Central memory CD4-positive, alpha-beta T cell (primary cell): ENCODE results near the gene CEP290.
"Not testable (repeated sequence)": the region's sequence is repeated elsewhere in the genome, so short reads cannot be mapped to it uniquely, and the experiment has no call there.

ENCODE experiments used
- DNase-seq: peaks from one replicate; pipeline ENCODE4 v3.0.0; 2022

The CEP290 gene

GRCh38 chr12:88035907-88036289 is 106.0 kb downstream of the CEP290 start:
- DNase-seq: no peak

- peak; percentile 84 for DNase-seq
These were observed 106.5 kb downstream of the CEP290 start for GRCh38 chr12:88035271-88035906.

GRCh38 chr12:88031161-88031560 is 110.7 kb downstream of the CEP290 start:
- DNase-seq: not testable (repeated sequence)

DNA sequence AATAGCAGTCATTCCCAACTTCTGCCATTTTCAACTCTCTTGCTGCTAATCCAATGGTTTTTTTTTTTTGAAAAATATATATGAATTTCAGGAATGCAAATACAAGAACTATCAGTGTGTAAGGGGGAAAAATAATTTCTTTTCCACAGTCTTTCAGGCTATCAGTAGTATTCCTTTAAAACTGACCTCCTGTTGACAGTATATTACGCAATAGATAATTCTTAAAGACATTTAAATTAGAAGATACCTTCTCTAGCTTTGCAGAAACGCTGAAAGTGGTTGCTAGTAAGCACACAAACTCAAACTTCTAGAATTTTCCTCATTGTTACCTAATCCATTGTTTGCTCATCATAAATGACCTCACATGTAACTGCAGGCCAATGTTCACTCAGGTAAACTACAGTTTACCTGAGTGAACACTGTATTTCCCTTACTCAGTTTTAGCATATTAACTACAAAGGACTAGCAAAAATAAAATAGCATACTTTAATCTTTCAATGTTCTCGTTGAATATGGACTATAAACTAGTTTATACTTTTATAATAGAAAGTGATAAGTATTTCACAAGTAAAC is 112.7 kb downstream of the CEP290 start, which contains the start of gene C12orf50:
Gene C12orf50, minus strand, starts transcription at position 309 of the 573 bp plus-strand sequence. CDS start 2,439 bp downstream, outside the sequence.
- no peak for DNase-seq

GRCh38 chr12:88026196-88026595 is 115.7 kb downstream of the CEP290 start:
- DNase-seq: no peak

GRCh38 chr12:88017964-88018363 is 123.9 kb downstream of the CEP290 start:
- no peak for DNase-seq

GRCh38 chr12:88015825-88016224 is 126.1 kb downstream of the CEP290 start:
- DNase-seq: no peak

DNA sequence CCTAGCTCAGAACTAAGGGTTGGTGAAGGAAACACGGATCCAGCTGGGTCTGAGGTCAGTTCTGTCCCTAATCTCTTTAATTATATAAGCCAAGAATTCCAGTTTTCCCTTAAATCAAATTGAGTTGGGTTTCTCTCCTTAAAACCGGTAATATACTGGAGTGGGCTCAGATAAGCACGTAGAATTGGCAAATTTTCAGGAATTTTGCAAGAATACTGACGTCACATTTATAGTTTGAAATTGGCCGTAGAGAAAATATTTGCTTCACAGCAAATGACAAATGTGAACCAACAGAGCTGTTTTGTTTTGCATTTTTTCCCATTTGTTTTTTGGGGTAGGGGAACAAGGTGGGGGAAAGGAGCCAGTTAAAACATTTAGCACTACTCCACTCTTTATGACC is 130.1 kb downstream of the CEP290 start:
- DNase-seq: no peak

DNA sequence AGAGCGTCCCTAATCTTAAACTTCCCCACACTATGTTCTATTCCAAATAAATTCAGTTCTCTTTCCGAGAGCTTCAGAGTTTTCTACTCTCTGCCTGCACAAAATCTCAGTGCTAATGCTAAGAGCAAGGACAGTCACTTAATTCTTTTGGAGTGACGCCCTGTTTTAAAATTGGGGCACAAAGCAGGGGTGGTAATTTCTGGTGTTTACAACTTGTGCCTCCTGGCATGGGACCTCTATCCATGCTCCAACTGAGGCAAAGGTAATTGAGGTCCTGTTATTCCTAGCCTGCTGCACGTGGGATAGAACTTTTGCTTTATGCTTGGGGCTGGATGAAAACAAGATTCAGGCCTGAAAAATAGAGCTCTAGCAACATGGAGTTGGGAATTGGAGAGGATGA is 135.5 kb downstream of the CEP290 start:
- no peak for DNase-seq

DNA sequence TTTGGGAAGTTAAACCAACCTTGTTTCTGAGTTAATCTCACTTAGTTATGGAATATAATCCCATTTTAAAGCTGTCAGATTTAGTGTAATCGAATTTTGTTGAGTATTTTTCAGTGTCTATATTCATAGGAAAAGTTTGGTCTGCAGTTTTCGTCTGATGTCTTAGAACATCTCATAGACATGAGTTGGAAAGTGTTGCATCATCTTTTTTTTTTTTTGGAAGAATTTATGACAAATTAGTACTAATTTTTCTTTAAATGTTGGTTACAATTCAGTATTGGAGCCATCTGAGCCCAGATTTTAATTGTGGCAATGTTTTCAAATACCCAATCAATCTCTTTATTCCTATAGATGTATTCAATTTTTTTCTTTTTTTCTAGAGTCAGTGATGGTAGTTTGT is 140.6 kb downstream of the CEP290 start:
- DNase-seq: no peak
